Heart left ventricle (tissue), 13 donors: ENCODE results near the gene RMDN3.

Experiments used
- CTCF ChIP-seq, 12 donors: fragments of 200-600 bp; sonication (generic) in 4 of 12; IDR thresholded peaks; one replicate each; pipeline versions ENCODE4 v1.5.0 to v1.8.0; 2018 to 2022; ENCODE audit warnings: antibody characterized with exemption in 12 of 12, mild to moderate bottlenecking in 5 of 12
- POLR2A ChIP-seq, 2 donors: fragments of 450-650 bp; IDR thresholded peaks; one replicate each; pipeline ENCODE4 v1.6.1; 2017; ENCODE audit warnings: antibody characterized with exemption in 2 of 2, mild to moderate bottlenecking in 2 of 2, moderate library complexity in 2 of 2
- donor health status: ischemic (EF 13 %, LVEDD 7.1; RV severe dilation, severe dysfunction).
- donor health status: DM: no; HTN: yes; CAD: no.
- donor health status: DM: no; HTN: no; CAD: no.
- donor health status: ischemic (EF 25% LVEDD 6.9; RV normal size, moderate dysfunction).
- donor health status: ischemic (EF 25% LVEDD 5.7; RV mildly dilated, moderate dysfunction).
- donor health status: ischemic (EF 35%, LVEDD 5.7; RV mildly dilated, moderate dysfunction).
- donor health status: nonischemic (EF 11% LVEDD 7.7; RV severe dilation, severe dysfunction).
- donor health status: DM: yes; HTN: yes; CAD: no.
- donor health status: PGD.
- donor health status: ischemic (EF 29% LVEDD 5.4; RV normal size, mild dysfunction).
- donor health status: nonischemic (EF 23%, LVEDD 6.1; RV moderate dilation, normal function).

- TF ChIP-seq POLR2A (IDR thresholded peaks at IDR 0.05) (no peak), CTCF (IDR thresholded peaks at IDR 0.05) (no peak)
Observed at GRCh38 chr15:40772014-40772413, 17.0 kb upstream of the RMDN3 start.
